Measurements from ENCODE around the gene STRN4. TPM values are rescaled to one million over a fixed set of nuclear protein-coding genes. Genes with fewer than 3 reads are reported as not detected.

The STRN4 gene
- total and polyA plus RNA-seq, 9 of the 15 experiments (the other 6 are each of a cell fraction or from before 2014, with no cell fraction given) = 0.62 to 83.7 (median 36.9) TPM

GRCh38 chr19:46788262-46788967, 42.2 kb upstream of the STRN4 start, which contains the start of gene SLC1A5 (continued):
- no peak for TF ChIP-seq CEBPZ (IDR thresholded peaks at IDR 0.05; ENCODE audit: borderline replicate concordance, low read depth, low read length)
- 0 out of 2 replicates have a peak, but pooled peaks have one; percentile 15 for TF ChIP-seq TCF7L2 (IDR thresholded peaks at IDR 0.05; ENCODE audit: low read depth, low read length)
- TF ChIP-seq MYNN (IDR thresholded peaks at IDR 0.05) = peak; percentile 64; the same call in 1 of the 2 replicates
- no peak for TF ChIP-seq MYNN (CRISPR knock-in tag; IDR thresholded peaks at IDR 0.05)
- peak; percentile 72 for TF ChIP-seq ETV1 (tag; conservative IDR thresholded peaks at IDR 0.05; ENCODE audit: low read depth)
- no peak for TF ChIP-seq BDP1 (IDR thresholded peaks at IDR 0.05; ENCODE audit: insufficient read depth, insufficient read length)
- TF ChIP-seq RCOR1 (IDR thresholded peaks at IDR 0.05; ENCODE audit: borderline replicate concordance in 1 of 2, low read depth in 2 of 2, low read length in 2 of 2) = peak; percentile 8 to 37; a peak in 3 of 4 replicates
- TF ChIP-seq PHTF2 (CRISPR knock-in tag; IDR thresholded peaks at IDR 0.05) = no peak
- TF ChIP-seq BACH1 (tag; IDR thresholded peaks at IDR 0.05) = no peak
- TF ChIP-seq JUND (IDR thresholded peaks at IDR 0.05; ENCODE audit: borderline replicate concordance, low read depth, low read length) = peak; percentile 58
- no peak; the same call in 2 of the 3 replicates for TF ChIP-seq JUND (tag; IDR thresholded peaks at IDR 0.05; ENCODE audit: borderline replicate concordance, low read depth, low read length)
- TF ChIP-seq RFX1 (IDR thresholded peaks at IDR 0.05) = no peak
- peak; percentile 100 for TF ChIP-seq POLR2A (conservative IDR thresholded peaks at IDR 0.05)
- TF ChIP-seq ZNF668 (CRISPR knock-in tag; IDR thresholded peaks at IDR 0.05) = no peak
- TF ChIP-seq ELF2 (CRISPR knock-in tag; IDR thresholded peaks at IDR 0.05) = peak; percentile 75
- no peak for TF ChIP-seq SMAD2 (IDR thresholded peaks at IDR 0.05; ENCODE audit: low read depth, low read length)
- TF ChIP-seq ZNF143 (CRISPR knock-in tag; IDR thresholded peaks at IDR 0.05) = peak; percentile 52; the same call in 1 of the 2 replicates
- no peak for TF ChIP-seq SNRNP70 (optimal IDR thresholded peaks at IDR 0.05; ENCODE audit: low read depth, low read length)
- peak; percentile 85 for TF ChIP-seq TFAP4 (CRISPR knock-in tag; IDR thresholded peaks at IDR 0.05; ENCODE audit: borderline replicate concordance)
- no peak for TF ChIP-seq NFATC3 (IDR thresholded peaks at IDR 0.05)
- no peak for TF ChIP-seq HMGXB4 (CRISPR knock-in tag; IDR thresholded peaks at IDR 0.05)
- TF ChIP-seq TEAD2 (tag; IDR thresholded peaks at IDR 0.05) = no peak
- peak; percentile 89; the same call in 1 of the 2 replicates for TF ChIP-seq KAT7 (CRISPR knock-in tag; IDR thresholded peaks at IDR 0.05; ENCODE audit: borderline replicate concordance)
